ENCODE results near the gene CPPED1. TPM values are rescaled to one million over a fixed set of nuclear protein-coding genes. Genes with fewer than 3 reads are reported as not detected.

Gene CPPED1
- total RNA-seq, 4 donors from 2014 or later, result 13.3 to 32.6 (median 16.4) TPM

DNA sequence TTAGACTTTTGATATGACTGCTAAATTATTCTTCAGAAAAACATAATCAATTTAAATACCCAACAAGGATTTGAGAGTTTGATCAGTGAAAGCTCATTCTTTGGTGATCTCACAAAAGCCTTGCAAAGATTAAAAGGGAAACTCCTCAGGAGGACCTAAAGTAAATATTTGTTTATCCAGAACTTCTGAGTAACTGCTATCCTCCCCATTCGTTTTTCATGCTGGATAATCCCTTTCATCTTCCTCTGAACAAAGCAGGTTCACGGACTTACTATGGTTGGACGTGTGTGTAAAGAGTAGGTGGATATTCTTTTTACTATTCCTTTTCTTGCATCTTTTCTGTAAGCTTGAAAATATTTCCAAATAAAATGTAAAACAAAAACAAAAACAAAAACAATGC, 124.7 kb downstream of the CPPED1 start:
- DNase-seq (ENCODE audit: low spot score) (no peak), ATAC-seq (ENCODE audit: low FRiP score) (no peak)
- TF ChIP-seq, protein P1, sequence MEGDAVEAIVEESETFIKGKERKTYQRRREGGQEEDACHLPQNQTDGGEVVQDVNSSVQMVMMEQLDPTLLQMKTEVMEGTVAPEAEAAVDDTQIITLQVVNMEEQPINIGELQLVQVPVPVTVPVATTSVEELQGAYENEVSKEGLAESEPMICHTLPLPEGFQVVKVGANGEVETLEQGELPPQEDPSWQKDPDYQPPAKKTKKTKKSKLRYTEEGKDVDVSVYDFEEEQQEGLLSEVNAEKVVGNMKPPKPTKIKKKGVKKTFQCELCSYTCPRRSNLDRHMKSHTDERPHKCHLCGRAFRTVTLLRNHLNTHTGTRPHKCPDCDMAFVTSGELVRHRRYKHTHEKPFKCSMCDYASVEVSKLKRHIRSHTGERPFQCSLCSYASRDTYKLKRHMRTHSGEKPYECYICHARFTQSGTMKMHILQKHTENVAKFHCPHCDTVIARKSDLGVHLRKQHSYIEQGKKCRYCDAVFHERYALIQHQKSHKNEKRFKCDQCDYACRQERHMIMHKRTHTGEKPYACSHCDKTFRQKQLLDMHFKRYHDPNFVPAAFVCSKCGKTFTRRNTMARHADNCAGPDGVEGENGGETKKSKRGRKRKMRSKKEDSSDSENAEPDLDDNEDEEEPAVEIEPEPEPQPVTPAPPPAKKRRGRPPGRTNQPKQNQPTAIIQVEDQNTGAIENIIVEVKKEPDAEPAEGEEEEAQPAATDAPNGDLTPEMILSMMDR (IDR thresholded peaks at IDR 0.05), result no peak

- DNase-seq (ENCODE audit: low spot score), result no peak
- no peak for ATAC-seq (ENCODE audit: low FRiP score)
- TF ChIP-seq, protein P1 (IDR thresholded peaks at IDR 0.05), result no peak
Measured at GRCh38 chr16:12677502-12677901, 126.2 kb downstream of the CPPED1 start.

GRCh38 chr16:12675852-12676251, 127.8 kb downstream of the CPPED1 start:
- TF ChIP-seq, protein P1 (IDR thresholded peaks at IDR 0.05), result no peak
- no peak for ATAC-seq (ENCODE audit: low FRiP score)
- DNase-seq (ENCODE audit: low spot score), result no peak

GRCh38 chr16:12675046-12675445, 128.6 kb downstream of the CPPED1 start:
- TF ChIP-seq, protein P1 (IDR thresholded peaks at IDR 0.05), result no peak
- DNase-seq (ENCODE audit: low spot score) (no peak), ATAC-seq (ENCODE audit: low FRiP score) (no peak)

- TF ChIP-seq, protein P1 (IDR thresholded peaks at IDR 0.05), result no peak
- no peak for ATAC-seq (ENCODE audit: low FRiP score)
- no peak for DNase-seq (ENCODE audit: low spot score)
Measured at GRCh38 chr16:12674524-12674923, 129.2 kb downstream of the CPPED1 start.

DNA sequence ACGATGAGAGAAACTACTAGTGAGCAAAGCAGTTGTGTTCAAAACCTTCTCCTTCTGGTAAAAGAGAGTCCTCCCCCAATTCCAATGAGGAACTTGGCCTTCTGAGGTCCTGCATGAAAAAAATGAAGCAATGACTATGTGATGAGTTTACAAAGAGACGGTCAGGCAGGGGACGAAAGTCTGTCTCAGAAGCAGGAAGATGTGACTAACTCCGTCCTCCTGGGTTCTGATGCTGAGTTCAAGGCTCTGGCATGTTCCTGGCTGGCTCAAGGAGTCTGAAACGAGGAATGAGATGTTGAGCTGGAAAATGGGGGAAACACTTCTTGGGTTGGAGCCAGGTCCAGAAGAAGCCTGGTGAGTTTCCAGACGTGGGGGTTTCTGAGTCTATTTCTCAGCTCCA, 129.6 kb downstream of the CPPED1 start:
- ATAC-seq (ENCODE audit: low FRiP score), result no peak

DNA sequence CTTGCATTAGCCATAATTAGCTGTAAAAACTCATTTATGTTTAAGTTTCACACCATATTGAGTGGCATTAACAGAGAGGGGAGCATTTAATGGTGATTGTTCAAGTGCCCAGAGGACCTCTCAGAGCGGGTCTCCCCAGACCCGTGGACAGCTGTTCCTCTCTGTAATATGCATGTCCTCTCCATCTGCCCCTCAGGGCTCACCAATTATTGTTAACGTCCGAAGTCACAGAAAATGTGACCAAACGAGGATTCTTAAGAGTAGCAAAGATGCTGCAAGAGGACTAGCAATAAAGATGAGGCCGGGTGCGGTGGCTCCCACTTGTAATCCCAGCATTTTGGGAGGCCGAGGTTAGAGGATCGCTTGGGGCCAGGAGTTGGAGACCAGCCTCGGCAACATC, 130.2 kb downstream of the CPPED1 start:
- ATAC-seq (ENCODE audit: low FRiP score) (no peak), DNase-seq (ENCODE audit: low spot score) (no peak)
- TF ChIP-seq, protein P1 (IDR thresholded peaks at IDR 0.05), result no peak

More for the DNA sequence above, 129.6 kb downstream of the CPPED1 start:
- TF ChIP-seq, protein P1 (IDR thresholded peaks at IDR 0.05), result no peak
- no peak for DNase-seq (ENCODE audit: low spot score)
